ENCODE measurements around the gene CERKL.

The CERKL gene

DNA sequence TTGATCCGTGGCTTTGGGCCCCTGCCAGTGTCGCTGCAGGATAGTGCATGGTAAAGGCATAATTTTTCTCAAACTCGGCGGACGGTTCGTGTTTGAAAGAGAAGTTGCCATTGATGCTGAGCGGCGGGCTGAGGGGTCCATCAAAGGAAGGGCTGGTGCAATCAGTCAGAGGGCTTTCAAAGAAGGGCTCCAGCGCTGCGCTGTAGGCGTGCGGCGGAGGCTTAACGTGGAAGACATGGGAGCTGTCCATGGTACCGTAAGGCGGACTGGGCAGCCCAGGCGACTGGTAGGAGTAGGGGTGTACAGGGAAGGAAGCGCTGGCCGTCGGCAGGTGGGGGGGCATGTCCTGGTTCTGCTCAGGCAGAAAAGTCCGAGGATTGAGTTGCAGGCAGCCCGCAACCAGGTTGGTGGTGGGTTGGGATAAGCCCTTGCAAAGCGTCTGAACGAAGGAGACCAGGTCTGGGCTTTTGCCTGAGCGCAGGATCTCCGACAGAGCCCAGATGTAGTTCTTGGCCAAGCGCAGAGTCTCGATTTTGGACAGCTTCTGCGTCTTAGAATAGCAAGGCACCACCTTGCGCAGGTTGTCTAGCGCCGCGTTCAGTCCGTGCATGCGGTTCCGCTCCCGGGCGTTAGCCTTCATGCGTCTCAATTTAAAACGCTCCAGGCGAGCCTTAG, 21.1 kb upstream of the CERKL start:
- no peak for DNase-seq

DNA sequence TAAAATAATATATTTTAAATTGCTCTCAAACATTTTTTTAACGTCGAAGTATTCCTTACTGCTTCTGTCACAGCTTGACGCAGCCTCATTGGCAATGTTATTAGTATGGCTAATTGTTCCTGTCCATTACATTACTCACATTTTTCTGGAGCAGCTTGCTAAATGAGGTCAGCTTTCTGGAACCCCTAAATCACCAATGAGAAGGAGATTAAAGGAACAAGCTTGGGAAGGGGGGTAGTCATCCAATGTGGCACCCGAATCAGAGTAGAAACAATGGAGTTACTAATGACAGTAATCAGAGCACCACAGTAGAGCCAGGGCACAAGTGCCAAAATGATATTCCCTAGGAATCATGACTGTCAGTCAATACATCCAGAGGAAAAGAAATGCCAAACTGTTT, 18.3 kb upstream of the CERKL start:
- DNase-seq: peak in 1 of 2 experiments; percentile 54

- DNase-seq: peak in 1 of 2 experiments; percentile 49
Measured at GRCh38 chr2:181674461-181674860, 17.6 kb upstream of the CERKL start.

DNA sequence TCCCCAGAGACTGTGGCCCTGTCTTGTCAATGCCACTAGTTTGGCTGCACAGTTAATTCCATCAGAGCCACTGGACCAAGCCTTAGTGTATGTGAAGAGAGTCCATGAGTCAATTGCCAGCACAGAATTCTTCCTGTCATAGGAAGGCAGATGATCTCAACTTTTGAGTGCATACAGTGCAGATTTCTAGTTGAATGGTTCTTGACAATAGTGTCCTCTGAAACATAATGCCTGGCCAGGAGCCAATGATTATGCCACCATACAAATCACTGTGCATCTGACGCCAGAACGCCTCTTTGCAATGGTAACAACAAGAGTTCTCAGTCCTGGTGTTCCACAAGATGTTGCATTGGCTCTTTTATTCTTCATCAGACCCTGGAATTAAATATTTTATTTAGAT, 16.3 kb upstream of the CERKL start:
- peak; percentile 47 to 69 for DNase-seq

DNA sequence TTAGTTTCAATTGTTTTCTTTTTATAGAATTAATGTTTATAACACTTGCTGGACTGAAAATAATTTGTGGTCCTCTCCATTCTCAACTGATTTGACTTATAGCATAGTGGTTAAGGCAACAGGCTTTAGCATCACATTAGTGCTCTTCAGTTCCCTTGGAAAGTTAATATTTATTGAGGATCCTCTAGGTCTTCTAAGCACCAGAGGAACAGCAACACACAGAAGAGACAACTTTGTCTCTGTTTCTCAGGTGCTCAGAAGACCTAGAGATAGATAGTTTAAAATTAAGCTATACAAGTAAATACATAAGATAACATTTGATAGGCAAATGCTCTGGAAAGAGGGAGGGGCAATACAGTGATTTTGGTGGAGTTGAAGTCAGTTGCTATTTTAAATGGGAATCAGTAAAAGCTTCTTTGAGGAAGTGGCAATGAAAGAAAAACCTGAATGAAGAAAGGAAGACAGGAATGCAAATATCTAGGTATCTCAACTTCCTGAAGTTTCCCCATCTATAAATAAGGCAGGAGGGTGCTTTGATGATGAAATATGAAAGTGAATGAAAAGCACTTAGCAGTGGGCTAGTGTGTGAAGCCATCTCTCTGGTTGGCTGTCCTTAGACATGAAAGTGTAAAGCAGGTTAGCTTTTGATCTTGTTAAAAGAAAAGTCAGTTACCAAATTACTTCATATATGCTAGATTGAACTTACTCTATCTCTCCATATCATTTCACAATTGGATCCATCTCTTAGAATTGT, 15.5 kb upstream of the CERKL start:
- no peak for DNase-seq

GRCh38 chr2:181670632-181671031, 13.7 kb upstream of the CERKL start:
- no peak for DNase-seq

DNA sequence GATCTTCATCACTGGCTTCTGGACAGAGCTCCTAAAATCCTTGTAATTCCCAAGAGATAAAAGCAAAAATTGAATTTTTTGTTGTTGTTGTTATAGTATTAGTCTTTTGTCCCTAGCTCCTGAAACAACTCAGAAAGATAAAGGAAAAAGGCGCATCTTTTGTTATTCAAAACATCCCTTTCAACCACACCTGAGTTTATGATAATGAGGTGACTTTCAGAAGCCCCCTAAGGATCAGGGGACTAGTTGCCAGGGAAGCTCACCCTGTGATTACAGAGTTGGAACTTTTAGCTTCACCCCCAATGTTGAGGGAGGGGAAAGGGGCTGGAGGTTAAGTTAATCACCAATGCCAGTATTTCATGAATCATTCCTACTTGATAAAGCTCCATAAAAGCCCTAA, 10.3 kb upstream of the CERKL start:
- DNase-seq: no peak

DNA sequence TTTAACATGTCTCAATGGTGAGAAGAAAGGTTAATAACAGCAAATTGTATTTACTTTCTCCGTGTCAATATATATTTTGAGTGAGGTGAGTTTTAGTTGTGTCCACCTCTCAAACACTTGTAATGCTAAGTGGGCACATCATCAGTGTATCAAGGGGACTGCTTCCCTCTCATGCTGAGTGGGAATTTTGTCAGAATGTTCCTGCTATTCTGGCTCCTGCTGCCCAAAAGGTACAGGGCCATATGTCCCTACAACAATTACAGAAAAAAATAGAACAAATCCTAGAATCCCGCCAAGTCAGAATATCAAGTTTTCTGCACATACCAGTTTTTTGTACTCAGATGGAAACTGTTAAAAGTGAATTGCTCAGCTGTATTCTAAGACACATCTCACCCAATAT, 5.4 kb upstream of the CERKL start:
- DNase-seq: peak; percentile 14 to 83

GRCh38 chr2:181660181-181660580, 3.3 kb upstream of the CERKL start:
- no peak for DNase-seq

GRCh38 chr2:181658444-181658843, 1.5 kb upstream of the CERKL start:
- peak in 1 of 2 experiments; percentile 39 for DNase-seq

- DNase-seq: no peak
Measured at GRCh38 chr2:181657379-181657778, 474 bp upstream of the CERKL start.

GRCh38 chr2:181655519-181655918, 1.4 kb downstream of the CERKL start:
- DNase-seq: peak in 1 of 2 experiments; percentile 68

- peak in 1 of 2 experiments; percentile 7 for DNase-seq
Measured at GRCh38 chr2:181649436-181649979, 7.4 kb downstream of the CERKL start.

GRCh38 chr2:181648478-181649155, 8.3 kb downstream of the CERKL start:
- DNase-seq: no peak

- DNase-seq: no peak
Measured at GRCh38 chr2:181646415-181646987, 10.4 kb downstream of the CERKL start.

DNA sequence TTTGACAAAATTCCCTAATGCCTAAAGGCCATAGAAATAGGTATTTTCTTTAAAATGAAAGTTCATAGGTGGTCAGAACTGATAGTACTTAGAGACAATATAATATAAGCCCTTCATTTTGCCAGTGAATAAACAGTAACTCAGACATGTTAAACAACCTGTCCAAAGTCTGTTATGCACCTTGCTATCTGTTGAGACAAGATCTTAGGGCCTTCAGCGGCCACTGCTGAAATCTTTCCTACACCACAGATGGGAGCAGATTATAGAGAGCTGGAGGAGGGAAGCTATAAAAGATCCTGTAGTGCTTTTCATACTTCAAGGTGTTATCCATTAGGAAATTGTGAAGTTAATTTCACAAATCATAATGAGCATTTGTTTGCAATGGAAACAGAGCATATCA, 13.8 kb downstream of the CERKL start:
- no peak for DNase-seq

DNA sequence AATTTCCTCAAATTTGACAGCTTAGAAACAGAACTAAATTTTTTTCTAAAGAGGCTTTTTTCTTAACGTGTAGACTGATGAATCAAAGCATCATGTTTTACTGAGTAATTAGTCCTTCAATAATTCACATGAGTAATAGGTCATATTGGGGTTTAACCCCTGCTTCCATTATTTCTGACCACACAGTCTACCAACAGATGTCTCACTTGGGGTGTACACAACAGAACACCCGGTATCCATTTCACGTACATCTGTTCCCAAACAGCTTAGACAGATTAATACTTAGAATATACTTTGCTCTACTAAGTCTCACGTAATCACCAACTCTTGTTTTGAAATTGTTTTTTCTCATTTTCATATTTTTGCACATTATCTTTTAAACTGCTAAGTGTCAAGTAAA, 14.8 kb downstream of the CERKL start:
- DNase-seq: no peak

GRCh38 chr2:181639686-181640085, 17.2 kb downstream of the CERKL start:
- DNase-seq: no peak

DNA sequence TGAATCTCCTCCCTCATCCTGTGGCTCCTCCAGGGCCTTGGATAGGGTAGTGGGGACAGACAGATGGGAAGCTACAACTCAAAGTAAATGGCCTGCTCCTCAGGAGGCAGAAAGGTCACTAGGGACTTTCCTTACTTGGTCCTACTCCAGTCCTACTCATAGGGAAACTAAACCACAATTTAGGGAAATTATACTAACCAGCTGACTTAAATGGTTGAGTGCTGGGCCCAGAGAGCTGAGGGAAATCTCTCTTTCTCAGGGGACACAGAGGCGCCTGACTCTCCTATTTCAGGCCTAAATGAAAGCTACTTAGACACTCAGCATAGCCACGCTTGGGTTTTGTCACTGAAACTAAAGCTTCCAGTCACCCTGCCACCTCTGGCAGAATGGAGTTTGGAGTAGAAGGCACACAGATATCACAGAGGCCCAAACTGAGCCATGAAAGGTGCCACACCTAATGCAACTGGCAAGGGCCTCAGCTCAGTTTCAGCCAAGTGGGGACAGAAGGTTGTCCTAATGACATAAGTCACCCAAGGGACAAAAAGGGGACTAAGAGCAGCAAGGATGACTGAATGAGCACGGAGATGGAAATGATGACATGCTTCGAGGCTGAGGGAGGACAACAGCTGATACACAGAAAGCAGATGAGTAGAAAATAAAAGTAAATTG, 24.0 kb downstream of the CERKL start:
- DNase-seq: no peak

- DNase-seq: no peak
Measured at GRCh38 chr2:181628590-181629585, 28.0 kb downstream of the CERKL start.

DNA sequence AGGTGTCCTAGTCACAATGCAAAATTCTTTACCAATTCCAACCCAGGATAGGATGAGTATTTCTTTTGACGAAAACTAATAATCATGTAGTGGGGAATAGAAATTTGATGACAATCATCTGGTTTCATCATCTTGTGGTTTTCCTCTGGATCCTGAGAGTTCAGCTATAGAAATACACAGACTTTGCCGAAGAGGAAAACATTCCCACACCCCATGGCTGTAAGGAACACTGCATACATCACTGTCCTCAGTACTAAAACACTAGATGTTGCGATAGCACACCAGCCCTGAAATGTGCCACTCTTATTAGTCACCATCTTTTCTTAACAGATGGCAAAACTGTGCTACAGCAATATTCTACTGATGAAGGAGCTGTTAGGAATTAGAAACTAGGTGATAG, 29.4 kb downstream of the CERKL start:
- no peak for DNase-seq
